Frontal cortex (tissue), 4 donors: ENCODE measurements around the gene ARHGAP26. TPM values are rescaled to one million over a fixed set of nuclear protein-coding genes. Genes with fewer than 3 reads are reported as not detected.
A peak's percentile ranks its signal among the peaks of the same experiment; 100 is the strongest.
"Not testable (repeated sequence)": the region's sequence is repeated elsewhere in the genome, so short reads cannot be mapped to it uniquely, and the experiment has no call there.

Experiments used
- DNase-seq, 2 donors: peaks; one replicate each; pipeline ENCODE4 v3.0.0; 2012; ENCODE audit warnings: low spot score in 2 of 2
- FAIRE-seq: peaks from 2 replicates; lab custom pipeline; 2012; peaks lifted over from hg19 to GRCh38; lab: Jason Lieb, UNC
- total RNA-seq: library from RNA; depleted of rRNA; stranded (reverse); fragments of >200 nt; gene quantifications from one replicate; pipeline ENCODE4 v1.2.3, GENCODE V29; 2014
- donor health status: control.
- donor health status: control.
- donor health status: control.

The ARHGAP26 gene
- total RNA-seq, 1 donor from 2014 or later = 7.3 TPM

DNA sequence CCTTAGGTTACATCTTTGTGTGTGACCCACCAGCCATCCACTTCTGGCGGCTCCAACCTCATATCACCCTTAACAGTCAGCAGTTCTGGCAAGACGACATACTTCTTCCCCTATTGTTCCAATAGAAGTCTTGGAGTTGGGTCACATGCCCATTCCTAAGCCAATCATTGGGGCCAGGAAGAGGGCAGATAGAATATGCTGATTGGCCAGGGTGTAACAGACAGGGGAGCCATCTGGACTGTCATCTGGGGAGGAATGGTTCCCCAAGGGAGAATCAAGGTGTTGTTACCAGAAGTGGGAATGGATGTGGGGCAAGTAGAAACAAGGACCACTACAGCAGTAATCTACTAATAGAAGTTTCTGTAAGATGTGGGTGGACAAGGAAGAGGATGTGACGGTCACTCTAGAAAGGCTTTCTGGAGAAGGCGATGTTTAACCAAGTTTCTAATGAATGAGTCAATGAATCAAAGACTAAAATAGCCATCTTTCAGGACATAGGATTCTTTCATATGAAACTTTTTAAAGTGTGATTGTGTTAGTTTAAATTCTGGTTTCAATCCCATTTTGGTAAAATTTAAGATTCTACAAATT lies 200.4 kb downstream of the ARHGAP26 start:
- FAIRE-seq (no peak), DNase-seq (no peak)

DNA sequence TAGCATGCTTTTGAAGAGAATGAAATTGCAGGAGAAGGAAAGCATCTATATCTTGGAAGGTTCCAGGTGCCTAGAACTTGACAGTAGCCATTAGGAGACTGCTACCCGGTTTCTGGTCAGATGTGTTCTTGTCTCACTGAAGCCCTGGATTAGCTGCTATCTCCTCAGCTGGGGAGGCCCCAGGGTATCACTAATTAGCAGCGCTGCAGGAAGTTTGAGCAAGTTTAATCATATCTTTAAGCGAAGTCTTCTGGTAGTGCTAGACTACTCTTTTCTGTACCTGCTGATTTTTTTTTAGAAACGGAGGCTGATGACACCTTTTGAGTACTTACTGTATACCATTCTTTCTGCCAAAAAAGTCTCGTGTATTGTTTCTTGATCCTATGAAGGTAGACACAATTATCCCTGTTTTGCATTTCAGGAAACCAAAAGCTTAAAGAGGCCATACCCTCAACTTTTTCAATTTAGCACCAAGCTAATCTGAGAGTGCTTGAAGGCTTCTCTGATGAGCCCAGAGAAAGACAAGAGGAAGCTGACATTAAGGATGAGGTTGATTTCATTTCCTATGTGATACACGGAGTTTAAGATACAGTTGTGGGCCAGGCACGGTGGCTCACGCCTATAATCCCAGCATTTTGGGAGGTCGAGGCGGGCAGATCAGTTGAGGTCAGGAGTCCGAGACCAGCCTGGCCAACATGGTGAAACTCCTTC lies 201.3 kb downstream of the ARHGAP26 start:
- DNase-seq (no peak), FAIRE-seq (no peak)

DNA sequence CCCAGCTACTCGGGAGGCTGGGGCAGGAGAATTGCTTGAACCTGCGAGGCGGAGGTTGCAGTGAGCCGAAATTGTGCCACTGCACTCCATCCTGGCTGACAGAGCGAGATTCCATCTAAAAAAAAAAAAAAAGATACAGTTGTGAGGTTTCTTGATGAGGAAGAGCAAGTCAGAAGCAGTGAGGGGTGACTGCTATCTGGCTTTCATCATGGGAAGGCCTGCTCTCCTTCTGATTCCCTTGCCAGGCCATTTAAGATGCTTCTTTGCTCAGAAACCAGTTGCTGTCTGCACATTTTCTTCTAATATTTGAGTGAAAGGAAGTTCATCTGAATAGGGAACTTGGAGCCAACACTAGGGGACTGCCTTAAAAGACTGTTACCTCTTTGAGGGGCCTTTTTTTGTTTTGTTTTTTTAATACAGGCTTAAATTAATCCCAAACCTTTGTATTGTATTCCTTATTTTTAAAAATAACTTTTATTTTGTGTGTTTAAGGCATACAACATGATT lies 201.9 kb downstream of the ARHGAP26 start:
- DNase-seq = no peak
- no peak for FAIRE-seq

DNA sequence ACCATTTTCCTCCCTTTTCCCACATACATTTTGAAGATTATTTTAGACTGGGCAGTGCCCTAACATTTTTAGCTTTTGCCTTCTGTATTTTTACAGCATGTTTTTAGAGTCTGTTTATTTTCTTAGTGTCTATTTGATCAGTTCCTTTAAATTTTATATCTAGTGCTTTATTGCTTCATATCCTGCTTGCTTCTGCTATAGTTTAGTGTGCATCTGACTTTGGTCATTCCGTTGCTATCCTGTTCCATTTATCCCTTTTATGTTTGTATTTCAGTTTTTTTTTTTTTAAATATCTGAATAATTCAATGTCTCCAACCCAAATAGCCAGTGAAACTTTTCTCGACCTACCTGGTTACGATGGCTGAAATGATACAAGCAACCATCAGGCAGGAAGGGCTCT lies 203.8 kb downstream of the ARHGAP26 start:
- DNase-seq = no peak
- FAIRE-seq = no peak

DNA sequence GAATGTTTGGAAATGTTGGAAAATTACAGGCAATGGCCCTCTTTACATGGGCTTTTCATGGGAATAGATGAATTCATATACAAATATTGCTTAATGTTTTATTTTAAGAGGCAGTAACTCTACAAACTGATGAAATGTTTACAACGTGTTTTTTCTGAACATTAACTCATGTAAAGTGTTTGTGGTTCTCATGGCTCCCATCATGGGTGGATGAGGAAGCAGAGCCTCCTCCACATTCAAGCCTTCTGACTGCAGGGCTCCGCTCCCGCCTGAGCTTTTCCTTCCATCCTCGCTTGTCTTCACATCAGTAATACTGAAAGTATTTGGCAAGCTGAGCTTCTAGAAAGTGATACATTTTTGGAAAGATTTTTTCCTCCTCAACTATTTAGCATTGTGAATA lies 204.2 kb downstream of the ARHGAP26 start:
- FAIRE-seq = no peak

DNA sequence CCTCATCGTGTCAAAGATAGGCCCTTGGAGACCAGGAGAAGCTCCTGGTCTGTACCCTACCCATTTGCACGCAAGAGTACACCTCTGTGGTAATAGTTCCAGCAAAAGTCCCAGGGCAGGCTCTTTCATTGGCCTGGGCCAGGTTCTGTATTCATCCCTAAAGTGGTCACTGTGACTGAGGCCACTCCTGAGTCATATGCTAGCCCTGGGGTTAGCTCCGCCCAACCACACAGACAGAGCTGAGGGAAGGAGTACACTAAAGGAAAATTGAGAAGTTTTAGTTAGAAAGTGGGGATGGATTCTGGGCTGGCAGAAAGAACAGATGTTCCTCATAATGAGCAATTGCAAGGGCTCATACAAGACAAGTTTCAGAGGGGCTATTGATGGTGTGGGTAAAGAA lies 206.7 kb downstream of the ARHGAP26 start:
- DNase-seq = no peak
- FAIRE-seq = no peak

More for the DNA sequence above, 204.2 kb downstream of the ARHGAP26 start:
- DNase-seq = no peak

DNA sequence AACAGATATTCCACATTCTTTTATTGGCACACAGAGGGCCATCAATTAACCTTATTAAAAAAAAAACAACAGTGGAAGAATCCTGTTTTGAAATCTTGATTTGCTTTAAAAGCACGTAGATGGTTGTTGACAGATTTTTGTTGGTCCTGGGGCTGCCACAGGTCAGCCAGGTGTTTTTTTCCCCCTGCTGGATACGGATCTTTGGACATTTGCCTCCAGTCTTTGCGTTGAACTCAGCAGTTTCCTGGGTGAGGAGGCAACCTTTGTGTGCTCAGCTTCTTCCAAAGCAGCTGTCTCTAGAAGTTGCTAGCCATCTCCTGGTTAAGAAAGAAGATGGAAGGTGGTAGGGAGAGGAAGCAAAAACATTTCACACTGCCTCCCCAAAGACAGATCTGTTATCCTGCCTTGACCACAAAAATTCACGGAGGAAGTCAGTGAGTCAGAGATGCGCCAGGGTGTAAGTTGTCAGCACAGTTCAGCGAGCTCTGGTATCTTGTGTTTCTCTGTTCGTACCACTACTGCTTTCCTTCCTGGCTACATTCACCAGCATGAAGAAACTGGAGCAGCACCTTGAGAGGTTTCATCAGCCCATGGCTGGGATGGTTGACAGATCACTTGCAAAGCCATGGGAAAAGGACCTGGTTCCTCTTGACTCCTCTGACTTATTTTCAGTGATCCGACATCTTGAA lies 207.3 kb downstream of the ARHGAP26 start:
- no peak for FAIRE-seq
- DNase-seq = no peak

DNA sequence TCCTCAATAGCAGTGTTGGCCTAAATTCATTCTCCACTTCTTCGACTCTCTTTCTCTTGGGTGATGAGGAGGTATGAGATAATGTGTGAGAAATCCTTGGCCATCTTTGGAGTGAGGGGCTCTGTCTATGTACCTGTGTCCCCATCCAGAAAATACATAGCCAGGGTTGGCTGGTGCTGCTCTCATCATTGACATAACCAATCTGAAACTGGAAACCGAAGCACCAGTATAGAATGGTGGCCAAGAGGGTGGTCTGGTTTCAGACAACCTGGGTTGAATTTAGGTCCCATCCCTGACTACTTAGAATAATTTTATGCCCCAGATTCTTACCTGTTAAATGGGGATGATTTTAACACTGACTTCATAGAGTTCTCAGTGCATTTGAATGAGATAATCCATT lies 208.1 kb downstream of the ARHGAP26 start:
- FAIRE-seq (no peak), DNase-seq (no peak)

DNA sequence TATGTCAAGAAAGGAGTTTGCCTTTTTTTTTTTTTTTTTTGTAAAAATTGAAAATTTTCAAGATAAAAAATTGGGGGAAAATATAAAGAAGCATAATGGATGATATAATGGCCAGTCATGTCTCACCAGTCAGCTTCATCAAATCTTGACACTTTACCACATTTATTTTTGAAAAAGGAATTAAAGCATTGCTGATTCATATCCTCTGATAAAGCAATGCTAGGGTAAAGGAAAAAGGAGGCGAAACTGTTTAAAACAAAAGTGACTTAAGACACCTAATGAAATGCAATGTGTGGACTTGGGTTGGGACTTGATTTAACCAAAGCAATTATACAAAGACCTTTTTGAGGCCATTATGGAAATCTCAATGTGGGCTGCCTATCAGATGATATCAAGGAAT lies 208.5 kb downstream of the ARHGAP26 start:
- no peak for FAIRE-seq
- no peak for DNase-seq

DNA sequence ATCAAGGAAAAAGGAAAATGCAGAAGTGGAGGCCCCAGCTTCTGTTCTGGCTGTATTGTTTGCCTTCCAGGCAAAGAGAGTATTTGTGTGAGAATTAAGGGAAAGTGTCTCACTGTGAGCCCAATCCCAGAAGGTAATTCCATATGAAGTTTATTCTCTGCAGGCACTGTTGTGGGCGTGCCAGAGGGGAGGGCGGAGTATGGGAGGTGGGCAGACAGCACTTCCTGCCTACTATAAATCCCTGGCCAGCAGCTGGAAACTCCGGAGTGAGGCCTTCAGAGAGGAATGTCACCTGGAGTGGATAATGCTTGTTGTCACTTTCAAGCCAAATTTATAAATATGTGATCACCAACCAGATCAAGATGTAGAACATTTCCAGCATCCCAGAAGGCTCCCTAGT lies 209.5 kb downstream of the ARHGAP26 start:
- DNase-seq (no peak), FAIRE-seq (no peak)

DNA sequence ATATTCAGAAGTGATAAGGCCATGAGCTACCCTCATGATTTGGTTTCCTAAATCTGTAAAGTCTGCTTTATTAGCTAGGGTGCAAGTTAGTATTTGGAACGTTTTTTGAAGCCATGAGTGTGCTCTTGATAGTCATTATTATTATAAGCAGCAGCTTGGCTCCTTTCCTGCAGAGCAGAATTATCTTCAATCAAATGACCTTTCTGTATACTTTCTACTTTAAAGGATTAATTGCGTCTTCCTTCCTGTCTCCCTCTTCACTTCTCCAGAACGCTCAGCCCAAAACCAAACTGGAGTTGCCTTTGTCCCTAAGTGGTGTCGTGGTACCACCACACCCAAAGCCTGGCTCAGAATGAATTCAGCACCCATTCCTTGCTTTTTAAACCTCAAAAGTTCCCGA lies 211.3 kb downstream of the ARHGAP26 start:
- DNase-seq (no peak), FAIRE-seq (no peak)

DNA sequence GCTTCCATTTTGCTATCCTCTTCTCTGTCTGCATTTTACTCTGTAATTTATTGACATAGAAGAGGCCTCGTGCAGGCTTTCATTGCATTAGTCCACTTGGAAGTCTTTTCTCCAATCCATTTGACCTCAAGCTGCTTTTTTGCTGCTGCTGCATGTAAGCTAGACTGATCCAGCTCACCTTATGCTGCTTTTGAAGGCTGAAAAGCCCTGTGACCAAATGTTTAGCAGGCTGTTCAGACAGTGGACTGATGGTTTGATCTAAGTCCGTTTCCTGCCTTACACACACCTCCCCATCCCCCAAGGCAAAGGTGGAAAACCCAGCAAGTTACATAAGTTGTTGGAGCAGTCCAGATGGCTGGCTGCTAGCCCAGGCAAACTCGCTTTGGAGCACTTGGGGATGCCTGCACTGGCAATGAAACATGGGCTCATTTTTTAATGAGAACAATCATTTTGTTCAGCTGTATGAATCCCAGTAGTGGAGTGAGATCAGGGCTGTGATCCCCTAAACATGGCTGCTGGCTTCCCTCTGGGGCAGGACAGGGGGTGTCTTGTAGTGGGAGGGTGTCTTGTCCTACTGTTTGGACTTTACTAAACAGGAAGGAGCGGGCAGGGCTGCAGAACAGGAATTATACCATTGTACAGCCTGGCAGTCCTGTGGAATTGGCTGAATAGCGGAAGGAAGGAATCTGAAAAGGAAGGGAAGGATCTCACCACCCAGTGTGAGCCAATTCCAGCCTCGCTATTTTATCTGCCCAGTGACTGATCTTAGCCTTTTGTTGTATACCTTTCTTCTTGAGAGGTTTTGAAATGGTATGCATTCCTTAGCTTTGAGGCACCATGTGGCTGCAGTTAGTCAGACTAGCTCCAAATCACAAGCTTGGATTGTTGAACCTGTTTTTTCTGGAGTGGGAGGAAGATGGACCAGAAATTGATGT lies 212.0 kb downstream of the ARHGAP26 start:
- FAIRE-seq (no peak), DNase-seq (peak; percentile 27 to 46)

DNA sequence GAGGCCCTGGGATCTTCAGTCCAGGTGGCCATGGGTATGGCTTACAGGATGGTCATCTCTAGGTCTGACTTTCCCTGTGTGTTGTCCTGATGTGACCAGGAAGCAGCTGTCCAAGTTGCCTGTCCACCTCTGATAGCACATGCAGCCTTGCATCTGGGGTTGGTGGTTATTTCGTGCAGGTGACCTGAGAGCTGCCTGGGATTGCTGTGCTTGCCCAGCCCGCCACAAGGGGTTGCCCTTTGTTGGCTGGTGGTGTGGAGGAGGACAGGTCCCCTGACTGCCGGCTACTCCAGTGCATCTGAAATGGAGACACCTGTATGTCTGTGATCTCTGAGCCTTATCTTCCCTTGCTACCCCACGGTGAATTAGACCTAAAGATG lies 212.6 kb downstream of the ARHGAP26 start:
- no peak for FAIRE-seq
- no peak for DNase-seq

DNA sequence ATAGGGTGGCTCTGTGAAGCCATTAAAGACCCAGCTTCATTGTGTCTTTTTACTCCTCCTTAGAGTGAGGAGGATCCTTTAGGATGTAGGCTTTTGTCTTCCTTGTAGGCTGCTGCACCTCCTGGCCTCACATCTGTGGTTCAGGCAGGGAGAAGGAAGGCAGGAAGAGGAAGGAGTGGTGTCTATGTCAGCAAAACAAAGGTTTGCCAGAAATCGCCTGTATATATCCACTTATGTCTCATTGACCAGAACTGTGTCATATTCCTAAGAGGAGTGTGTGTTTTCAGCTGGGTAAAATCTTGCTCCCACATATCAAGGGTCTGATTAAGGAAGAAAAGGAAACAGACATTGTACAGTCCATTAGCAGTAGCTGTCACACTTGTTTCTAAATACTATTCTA lies 213.8 kb downstream of the ARHGAP26 start:
- no peak for FAIRE-seq
- no peak for DNase-seq

DNA sequence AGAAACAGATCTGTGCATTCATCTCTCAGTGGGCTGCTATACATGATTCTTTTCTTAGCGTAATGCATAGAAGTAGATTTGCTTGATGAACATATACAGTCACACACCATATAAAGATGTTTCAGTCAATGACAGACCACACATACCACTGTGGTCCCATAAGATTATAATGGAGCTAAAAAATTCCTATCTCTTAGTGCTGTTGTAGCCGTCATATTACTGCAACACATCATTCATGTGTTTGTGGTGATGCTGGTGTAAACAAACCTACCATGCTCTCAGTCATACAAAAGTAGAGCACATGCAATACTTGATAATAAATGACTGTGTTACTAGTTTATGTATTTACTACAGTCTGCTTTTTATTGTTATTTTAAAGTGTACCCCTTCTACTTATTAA lies 214.3 kb downstream of the ARHGAP26 start:
- DNase-seq (no peak), FAIRE-seq (no peak)

DNA sequence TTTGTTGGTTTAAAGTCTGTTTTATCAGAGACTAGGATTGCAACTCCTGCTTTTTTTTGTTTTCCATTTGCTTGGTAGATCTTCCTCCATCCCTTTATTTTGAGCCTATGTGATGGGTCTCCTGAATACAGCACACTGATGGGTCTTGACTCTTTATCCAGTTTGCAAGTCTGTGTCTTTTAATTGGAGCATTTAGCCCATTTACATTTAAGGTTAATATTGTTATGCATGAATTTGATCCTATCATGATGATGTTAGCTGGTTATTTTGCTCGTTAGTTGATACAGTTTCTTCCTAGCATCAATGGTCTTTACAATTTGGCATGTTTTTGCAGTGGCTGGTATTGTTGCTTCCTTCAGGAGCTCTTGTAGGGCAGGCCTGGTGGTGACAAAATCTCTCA lies 219.1 kb downstream of the ARHGAP26 start:
- DNase-seq, FAIRE-seq: not testable (repeated sequence)

DNA sequence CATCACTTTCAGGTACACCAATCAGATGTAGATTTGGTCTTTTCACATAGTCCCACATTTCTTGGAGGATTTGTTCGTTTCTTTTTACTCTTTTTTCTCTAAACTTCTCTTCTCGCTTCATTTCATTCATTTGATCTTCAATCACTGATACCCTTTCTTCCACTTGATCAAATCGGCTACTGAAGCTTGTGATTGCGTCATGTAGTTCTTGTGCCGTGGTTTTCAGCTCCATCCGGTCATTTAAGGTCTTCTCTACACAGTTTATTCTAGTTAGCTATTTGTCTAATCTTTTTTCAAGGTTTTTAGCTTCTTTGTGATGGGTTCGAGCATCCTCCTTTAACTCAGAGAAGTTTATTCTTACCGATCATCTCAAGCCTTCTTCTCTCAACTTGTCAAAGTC lies 219.9 kb downstream of the ARHGAP26 start:
- not testable (repeated sequence) for DNase-seq, FAIRE-seq

DNA sequence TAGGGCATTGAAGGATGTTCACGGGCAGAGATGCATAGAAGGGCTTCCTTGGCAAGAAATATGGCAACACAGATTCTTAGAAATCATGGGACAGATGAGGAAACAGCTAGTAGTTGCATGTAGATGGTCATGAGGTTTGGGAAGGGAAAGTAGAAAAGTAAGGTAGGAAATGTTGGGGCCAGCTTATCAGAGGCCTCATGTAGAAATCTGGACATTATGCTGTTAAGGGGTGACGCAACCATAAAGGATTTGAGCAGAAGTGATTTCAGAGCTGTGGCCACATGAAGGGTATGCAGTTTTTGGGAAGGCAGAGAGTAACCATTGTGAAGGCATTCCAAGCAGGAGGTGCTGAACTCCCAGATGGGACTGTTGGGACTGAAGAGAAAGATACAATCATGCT lies 224.0 kb downstream of the ARHGAP26 start:
- DNase-seq = no peak
- no peak for FAIRE-seq

DNA sequence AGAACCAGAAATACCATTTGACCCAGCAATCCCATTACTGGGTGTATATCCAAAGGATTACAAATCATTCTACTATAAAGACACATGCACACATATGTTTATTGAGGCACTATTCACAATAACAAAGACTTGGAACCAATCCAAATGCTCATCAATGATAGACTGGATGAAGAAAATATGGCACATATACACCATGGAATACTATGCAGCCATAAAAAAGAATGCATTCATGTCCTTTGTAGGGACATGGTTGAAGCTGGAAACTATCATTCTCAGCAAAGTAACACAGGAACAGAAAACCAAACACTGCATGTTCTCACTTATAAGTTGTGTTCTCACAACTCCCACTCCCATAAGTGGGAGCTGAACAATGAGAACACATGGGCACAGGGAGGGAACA lies 225.4 kb downstream of the ARHGAP26 start:
- not testable (repeated sequence) for FAIRE-seq

DNA sequence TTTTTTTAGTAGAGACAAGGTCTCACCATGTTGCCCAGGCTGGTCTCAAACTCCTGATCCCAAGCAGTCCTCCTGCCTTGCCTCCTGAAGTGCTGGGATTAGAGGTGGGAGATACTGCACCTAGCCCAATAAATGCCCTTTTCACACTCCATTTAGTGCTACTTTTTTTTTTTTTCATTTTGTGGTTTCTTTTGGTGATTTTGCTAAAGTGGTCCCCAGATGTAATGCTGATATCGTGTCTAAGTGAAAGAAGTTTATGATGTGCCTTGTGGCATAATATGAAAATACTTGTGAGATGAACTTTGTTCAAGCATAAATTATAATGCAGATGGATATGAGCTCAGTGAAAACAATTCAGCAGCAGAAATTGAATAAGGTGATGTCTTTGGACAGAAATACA lies 227.4 kb downstream of the ARHGAP26 start:
- no peak for FAIRE-seq
- no peak for DNase-seq

More for the DNA sequence above, 225.4 kb downstream of the ARHGAP26 start:
- not testable (repeated sequence) for DNase-seq
